Activated CD4-positive, alpha-beta T cell treated with anti-CD3 and anti-CD28 coated beads, Interleukin-2, amount 50 U/mL, for 24 hours (primary cell): ENCODE data around the gene SCN1A.

Experiments used
- DNase-seq, 2 donors: peaks; one replicate each; pipeline ENCODE4 v3.0.0-alpha.2; 2020; ENCODE audit warnings: low read depth in 1 of 2, low spot score in 1 of 2

Gene SCN1A

DNA sequence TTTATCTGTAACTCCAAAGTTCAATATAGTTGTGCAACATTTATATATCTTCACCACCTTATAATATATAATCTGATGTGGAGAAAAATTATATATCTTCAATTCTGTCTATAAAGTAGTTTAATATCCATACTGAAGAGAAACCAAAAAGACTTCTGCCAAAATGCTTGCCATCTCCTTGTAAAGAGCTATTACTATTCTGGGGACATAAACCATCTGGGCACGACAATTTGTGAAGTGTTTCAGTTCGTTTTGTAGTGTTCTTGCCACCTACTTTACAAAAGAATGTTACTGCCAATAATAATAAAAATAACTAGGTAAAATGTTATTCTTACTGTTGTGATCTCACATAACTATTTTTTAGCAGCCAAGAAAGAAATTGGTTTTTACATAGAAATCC lies 45.1 kb downstream of the SCN1A start:
- DNase-seq, result no peak

DNA sequence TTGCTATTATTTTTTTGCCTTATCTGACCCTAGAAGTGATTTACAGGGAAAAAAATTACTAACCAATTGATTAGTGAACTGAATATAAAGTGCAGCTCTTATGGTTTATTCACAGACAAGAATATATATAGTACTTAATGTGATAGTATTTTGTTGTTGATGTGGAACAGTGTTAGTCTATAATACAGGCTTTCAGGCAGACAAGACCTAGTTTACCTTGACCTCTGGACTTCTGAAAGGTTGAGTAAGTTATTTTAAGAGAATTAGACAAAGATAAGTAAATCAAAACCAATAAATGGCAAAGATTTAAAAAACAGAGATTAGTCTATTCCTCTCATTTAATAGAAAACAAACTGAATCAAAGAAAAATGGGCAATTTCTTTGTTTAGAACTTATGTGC lies 46.0 kb downstream of the SCN1A start:
- DNase-seq, result no peak

DNA sequence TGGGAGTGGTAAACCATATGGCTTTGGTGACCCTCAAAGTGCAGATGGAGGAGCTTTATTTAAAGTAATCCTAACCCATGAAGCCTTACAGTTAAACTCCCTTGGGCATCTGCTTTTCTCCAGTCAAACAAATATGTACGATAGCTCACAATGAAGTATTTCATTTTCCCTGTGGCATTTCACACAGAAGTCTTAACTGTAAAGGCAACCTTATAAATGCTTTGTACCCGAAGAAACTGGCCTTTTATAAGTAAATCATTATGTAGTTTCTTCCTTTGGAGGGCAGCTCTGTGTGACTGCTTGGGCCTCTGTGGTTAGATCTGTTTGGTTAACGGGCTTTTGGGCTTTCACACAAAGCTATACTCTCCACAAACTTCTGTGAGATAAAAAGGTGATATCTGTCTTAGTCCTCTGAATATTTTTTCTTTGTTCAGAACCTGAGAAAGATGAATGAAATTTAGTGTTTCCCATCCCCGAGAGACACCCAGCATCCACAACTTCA lies 46.6 kb downstream of the SCN1A start:
- no peak for DNase-seq

DNA sequence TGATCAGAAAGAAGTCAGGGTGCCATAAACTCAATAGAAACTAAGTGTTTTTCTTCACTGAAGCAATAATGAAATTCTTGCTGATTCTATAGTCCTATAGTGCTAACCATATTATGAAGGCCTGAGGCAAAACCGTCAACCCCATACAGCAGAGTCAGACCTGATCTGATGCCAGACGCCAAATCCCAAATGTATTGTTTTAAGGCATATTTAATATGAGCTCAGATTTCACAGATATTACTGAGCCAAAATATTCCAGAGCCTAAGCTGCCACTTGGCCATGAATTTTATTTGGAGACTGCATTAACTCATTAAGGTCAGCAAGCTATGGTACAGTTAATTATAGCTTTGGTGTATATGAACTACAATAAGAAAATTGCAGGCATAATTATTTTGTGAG lies 53.4 kb downstream of the SCN1A start:
- no peak for DNase-seq

DNA sequence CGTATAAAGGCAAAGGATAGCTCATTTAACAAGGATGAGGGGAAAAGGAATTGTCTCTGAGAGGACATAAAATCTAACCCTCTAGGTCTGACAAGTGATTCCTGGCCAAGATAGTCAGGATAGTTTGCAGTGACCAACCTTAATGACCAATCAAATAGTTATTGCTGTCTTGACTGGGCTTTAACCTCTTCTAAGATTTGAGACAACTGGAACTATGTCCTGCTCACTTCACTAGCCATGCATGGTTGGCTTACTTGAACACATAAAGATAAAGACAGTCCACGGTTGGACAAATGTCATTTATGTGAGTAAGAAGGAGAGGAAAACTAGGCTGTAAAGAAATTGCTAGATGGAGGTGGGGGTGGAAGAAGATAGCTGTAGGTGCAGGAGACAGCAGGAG lies 53.8 kb downstream of the SCN1A start:
- no peak for DNase-seq

DNA sequence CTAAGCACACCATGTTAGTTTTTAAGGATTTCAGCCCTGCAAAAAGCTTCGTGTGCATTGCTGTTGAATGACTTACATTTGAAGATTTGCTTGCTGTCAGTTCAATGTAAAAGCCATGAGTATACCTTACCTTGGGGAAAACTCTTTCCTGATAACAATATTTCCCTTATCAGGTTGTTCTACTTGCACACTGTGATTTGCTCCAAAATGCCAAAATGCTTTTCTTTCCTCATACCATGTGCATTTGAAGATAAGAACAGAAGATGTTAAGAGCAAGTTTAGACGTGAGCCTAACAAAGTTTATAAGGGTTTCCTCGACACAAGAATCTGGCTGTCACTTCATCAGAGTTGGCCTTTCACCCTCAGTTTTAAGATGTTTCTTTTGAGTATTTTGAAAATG lies 57.6 kb downstream of the SCN1A start:
- no peak for DNase-seq

DNA sequence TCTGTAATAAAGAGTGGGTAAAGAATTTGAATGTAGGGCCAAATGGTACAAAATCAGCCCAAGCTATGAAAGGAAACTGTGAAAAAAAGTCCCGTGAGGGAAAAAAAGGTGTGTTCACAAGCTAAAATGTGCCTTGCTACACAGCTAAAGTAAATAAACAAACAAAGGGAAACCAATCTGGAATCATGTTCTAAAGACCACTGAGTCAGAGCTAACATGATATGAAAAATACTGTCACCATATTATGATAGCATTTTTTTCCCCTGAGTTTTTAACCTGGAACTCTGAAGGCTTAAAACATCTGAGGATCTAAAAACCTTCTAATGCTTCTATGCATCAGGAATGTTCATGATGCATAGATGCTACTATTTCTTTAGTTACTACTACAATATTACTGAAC lies 58.8 kb downstream of the SCN1A start:
- no peak for DNase-seq

DNA sequence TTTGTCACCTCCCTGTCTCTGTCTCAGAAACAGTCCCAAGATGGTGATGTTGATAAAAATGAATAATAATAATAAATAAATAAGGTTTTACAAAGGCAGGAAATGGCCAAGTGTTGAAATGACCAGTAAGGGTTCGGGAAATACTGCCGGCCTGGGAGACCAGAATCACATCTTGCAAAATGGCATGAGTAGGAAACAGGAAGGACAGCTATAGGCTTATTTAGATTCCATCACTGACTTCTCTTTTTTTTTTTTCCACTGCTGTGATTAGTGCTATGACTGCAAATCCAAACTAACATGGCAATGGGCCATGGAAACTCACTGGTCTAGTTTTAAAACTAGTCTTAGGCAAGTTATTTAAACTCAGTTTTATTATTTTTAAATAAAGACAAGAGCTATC lies 60.6 kb downstream of the SCN1A start:
- DNase-seq, result no peak

DNA sequence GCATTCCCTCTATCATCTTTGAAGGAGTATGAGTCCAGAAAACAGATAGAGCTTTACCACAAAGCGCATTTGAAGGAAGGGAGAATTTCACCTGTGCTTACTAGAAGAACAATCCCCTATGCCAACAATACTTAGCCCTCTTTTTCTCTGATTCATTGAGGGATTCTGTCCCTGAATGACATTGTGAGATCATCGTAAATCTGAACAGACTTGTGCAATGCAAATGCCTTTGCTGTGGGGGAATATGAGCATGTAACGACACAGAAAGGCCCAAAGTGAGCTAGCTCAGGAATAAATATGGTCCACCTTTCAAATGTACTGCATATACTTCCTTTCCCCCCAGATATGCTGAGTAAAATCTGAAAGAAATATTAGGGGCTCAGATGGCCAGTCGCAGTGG lies 67.6 kb downstream of the SCN1A start:
- DNase-seq, result no peak

DNA sequence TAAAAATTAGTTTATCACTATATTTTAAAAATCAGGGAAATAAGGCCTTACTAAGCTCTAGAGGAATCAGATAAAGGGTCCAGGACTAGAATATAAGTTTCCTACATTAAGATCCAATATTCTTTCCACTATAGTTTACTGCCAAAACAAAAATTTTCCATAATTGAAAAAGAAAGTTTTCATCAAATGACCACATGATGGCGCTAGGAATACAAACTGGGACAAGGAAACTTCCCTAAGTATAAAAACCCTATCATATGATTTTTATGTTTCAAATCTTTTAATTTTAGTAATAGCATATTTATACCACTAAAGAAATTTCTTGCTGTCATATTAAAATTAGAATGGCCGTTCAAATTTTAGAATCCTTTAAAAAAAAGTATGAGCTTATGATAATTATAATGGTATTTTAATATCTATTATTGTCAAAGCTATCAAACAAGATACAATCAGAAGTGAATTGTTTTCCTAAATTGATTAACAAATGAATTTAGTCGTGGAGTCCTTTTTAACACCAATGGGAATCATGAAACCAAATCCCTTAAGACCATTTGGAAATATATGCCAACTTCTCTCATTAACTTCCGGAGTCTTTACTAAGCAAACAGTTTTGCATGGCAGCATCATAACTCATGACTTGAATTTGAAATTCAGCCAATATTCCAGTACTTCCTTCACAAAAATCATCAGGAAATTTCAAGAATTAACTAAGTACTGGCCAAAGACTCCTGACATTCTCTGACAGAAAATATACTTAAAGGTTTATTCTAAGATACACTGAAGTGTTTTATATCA lies 70.3 kb downstream of the SCN1A start:
- no peak for DNase-seq

DNA sequence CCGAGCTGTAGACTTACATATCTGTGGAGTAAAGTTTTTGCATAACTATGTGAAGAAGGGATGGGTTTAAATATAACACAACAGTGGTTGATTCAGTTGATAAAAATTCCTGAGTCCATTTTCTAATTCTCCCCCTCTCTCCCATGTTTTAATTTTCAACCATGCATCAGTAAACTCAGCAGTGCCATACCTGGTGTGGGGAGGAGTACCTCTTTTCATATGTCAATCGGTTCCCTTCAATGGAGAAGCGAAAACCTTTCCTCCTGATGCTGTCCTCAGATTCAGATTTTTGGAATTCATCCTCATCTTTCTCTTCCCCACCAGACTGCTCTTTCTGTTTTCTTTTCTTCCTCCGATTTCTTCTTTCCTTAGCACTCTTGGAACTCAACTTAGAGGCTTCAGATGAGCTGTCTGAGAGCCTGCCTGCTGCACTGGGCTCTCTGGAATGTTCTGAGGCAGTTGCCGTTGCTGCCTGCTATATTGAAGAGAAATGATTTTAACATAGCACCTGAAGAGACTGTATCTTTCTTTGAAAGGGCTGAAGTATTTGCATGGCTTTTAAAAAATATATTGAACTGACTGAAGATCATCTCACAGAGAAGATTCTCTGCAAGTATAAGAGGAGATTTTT lies 82.9 kb downstream of the SCN1A start:
- no peak for DNase-seq

DNA sequence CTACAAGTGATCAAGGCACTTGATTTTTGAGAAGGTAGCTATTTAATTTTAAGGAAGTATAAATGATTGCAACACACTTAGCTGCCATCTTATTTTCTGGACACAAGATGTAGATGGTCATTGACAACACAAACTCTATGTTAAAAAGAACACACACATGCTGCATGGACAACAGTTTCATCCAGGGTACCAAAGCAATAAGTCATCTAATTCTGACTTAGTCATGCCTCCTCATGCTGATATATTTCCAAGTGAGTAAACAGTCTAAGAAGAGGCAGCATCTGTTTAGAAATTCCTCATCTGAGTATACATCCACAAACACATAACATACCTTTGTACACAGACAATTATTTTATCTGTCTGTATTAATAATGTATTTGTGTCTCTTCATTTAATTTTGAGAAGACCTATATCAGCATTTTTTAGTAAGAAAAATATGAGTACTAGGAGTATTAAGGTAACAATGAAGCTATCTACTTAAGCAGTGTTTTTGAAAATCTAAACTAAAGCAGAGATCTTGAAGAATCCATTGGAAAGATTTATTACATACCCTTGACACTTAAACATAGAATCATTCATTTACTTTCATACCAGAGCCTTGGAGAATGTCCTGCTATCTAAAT lies 84.9 kb downstream of the SCN1A start:
- no peak for DNase-seq

DNA sequence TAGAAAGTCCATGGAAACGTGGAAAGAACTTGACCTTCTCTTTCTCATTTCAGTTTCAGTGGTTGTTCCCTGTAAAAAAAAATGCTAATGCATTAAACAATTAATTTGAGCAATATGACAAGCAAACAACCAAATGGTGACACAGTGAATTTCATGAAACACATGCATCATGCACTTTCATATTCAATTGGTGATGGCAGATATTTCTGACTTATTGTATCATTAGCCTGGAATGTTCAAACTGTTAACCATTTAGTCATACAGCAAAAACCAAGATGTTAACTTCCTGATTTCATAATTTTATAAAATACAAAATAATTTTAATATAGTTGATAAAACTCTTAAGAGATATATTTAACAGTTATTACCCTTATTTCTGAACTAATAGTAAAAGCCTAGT lies 85.5 kb downstream of the SCN1A start:
- no peak for DNase-seq

DNA sequence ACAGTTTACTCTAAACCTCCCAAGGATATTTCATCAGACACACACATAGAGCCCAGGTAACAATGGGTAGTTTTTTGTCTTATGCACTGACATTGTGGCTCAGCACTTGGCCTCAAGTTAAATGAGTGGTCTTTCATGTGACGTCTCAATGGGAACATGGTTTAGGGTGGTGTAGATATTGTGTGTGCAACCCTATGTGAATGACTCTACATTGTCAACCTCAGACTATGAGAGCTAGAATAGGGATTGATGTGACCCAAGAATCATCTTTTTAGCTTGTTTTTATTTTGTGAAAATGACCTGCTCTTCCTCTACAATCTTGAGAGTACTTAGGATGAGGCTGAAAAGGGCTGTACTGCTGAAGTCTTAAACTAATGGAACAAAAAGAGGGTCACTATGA lies 86.2 kb downstream of the SCN1A start:
- no peak for DNase-seq

DNA sequence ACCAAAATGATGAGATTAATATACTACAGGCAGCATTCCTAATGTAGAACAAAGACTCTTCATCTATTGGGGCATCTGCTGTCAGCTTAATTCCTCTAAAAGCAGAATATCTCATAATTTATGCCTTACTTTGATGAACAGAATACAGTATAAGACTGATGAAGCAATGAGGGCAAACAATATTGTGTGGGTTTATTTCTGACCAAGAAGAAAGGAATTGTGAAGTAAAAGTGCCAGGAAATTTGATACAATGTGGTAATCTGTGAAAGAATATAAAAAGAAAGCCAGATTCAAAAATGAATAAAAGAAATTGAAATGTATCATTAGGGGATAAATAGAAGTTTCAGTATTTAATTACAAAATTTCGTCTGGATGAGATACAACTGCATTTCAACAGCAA lies 95.5 kb downstream of the SCN1A start:
- no peak for DNase-seq

DNA sequence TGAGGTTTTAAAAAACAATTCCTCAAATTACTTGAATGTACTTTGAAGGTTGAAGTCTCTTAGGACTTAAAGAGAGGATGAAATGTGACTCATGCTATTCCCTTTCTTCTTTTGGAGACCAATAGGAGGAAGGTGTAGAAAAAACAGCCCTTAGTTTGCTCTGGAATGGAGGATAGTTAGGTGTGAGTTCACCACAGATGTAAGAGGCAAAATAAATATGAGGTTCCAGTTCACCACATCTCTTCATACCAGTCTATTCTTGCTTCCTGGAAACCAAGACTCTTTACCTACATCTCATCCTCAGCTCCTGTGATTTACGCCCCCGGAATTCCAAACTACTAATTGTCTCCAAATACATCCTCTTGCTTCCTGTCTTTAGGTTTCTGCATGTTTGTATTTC lies 96.8 kb downstream of the SCN1A start:
- no peak for DNase-seq

DNA sequence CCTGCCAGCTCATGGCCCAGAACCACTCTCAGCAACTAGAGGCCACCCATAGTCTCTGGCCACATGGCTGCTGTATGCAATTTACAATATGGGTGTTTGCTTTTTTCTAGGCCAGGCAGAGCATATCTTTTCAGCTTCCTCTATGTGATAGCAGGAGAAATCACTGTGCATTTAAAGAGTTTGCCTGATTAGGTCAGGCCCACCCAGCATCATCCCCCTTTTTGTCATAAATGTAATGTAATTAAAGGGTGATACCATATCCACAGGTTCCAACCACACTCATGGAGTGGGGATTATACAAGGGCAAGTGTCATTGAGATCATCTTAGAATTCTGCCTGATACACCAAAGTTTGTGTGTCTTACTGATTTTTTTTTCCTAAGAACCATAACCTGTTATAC lies 102.5 kb downstream of the SCN1A start:
- no peak for DNase-seq

DNA sequence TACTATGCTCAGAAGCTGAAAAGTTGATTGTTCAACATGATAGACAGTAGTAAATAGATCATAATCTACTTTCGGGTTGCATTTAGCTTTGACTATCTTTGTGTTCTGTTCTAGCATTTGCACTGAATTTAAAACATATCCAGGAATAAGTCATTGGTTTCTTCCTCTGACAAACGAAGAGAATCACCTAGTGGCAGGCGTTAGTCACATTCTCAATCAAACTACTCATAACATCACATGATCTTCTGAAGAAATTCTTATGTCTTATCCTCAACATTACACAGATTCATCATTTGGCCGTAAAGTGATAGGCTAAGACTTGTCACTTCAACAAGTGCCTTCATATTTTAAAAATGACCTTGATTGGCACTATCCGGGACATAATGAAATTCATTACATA lies 110.6 kb downstream of the SCN1A start:
- DNase-seq, result no peak

DNA sequence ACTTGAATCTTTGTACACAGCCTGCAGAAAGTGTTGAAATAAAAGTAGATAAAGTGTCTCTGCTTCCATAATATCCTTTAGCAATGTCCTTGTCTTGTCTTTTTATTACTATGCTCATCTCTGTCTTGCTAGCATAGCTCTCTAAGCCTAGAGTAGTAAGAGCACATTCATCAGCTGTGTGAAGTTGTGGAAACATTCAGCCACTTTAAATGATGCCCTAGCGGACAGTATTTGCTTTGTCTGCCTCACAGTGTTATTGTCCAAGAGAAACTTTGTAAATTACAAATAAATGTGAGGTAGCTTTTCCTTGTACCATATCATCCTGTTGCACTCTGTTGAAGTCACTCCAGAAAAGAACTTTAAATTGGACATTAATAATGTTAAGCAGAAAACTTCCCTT lies 113.9 kb downstream of the SCN1A start:
- no peak for DNase-seq

DNA sequence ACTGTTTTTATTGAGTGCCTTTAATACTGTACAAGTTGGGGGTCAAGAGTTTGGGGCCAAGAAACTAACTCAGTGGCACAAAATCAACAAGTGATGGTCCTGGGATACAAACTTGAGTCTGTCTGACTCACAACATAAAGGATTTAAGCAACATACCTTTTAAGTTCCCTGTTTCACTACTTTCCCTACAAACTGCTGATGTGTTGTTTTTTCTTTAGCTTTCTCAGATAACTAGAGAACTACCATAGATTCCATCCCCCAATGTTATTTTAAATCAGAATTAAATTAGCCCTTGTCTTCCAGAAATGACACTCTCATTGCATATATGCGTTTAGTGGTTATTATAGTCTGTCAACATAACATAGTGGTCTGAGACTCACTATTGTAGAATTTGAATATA lies 116.2 kb downstream of the SCN1A start:
- DNase-seq, result no peak

DNA sequence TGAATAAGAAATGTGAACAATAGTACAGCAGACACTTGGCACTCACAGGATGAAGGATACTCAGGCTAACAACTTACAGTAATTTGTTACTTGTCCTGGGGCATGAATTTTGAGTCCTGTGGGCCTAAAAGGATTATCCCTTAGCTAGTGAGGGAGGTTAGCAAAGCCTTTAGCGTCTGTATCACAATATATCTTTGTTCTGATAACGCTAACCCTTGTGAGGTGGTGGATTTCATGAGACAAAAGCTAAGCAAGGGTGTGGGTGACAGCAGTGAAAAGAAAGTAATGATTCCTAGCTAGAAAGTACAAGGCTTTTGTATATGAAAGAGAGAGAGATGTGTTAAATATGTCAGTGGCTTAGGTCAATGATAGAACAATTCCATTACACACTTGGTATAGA lies 127.4 kb downstream of the SCN1A start:
- no peak for DNase-seq

DNA sequence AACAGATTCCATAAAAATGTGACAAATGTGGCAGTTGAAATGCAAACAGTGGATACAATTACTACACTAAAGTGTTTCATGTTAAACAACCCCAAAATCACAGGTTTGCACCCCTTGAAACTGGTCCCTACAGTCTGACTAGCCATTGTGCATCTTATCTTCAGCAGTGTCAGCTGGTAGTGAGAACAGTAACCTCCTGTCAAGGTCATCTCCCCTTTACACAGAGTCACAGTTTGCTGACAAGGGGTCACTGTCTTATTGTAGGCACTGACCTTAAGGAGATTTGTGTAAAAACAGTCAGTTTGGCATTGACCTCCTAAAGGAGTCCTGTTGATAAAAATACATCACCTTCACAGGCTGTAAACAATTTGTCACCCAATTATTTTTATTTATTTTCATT lies 137.0 kb downstream of the SCN1A start:
- no peak for DNase-seq

DNA sequence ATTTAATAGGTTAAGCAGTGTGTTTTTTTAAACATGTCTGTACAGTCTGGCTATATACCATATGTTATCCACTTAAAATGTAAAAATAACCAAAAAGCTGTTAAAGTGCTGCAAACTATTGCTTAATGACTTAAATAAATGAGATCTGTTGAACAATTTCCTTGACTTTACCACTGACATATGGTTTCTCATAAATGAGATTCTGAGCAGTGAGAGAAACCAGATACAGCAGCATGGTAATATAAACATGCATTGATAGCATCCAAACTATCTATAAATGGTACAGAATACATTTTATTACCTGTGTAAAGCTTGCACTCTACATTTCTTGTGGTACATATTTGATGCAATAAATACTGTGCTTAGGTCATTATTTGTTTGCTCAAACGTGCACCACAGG lies 138.0 kb downstream of the SCN1A start:
- no peak for DNase-seq
